Measurements from ENCODE around the gene COL6A2. TPM values are rescaled to one million over a fixed set of nuclear protein-coding genes. Genes with fewer than 3 reads are reported as not detected.

Gene COL6A2
- total and polyA plus RNA-seq, 2 of the 4 experiments (the other 2 are of a cell fraction): 208 to 1,065 TPM

DNA sequence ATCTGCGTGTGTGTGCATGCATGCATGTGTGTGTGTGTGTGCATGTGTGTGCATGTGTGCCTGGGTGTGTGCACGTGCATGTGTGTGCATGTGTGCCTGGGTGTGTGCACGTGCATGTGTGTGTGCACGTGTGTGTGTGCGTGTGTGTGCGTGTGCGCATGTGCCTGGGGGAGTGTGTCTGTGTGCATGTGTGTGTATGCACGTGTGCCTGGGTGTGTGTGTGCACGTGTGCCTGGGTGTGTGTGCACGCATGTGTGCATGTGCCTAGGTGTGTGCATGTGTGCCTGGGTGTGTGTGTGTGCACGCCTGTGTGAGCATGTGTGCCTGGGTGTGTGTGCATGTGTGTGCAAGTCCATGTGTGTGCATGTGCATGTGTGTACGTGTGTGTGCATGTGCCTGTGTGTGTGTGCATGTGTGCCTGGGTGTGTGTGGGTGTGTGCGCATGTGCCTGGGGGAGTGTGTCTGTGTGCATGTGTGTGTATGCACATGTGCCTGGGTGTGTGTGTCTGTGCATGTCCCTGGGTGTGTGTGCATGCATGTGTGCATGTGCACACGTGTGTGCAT is 29.3 kb upstream of the COL6A2 start:
- 49% methylated on average over 3 of the region's 14 CpGs; no CpG with 5 or more reads in 1 of the 2 experiments for WGBS, 2 experiments (ENCODE audit: extremely low coverage in 2 of 2, insufficient read length in 1 of 2)
- BruUV-seq (replicated peaks): no TSS peak
- peaks cover 3% of the 10 kb centered on the region for H3K9me3 ChIP-seq (ENCODE audit: control insufficient read depth, insufficient read depth, low read length)
- peaks cover 29% of the 10 kb centered on the region for H3K4me1 ChIP-seq (ENCODE audit: control insufficient read depth, insufficient read depth, low read length)
- H3K9ac ChIP-seq (ENCODE audit: low read depth, low read length): no peak overlapping the region
- peaks cover 0 to 18% of the 10 kb centered on the region in 2 experiments; a peak in 2 of 4 replicates for H3K79me1 ChIP-seq (ENCODE audit: low read depth in 1 of 2, low read length in 2 of 2)
- H4K20me1 ChIP-seq (ENCODE audit: insufficient read depth, low read length): no peaks in the 10 kb centered on the region
- H4K5ac ChIP-seq (ENCODE audit: low read depth, low read length): no peak overlapping the region
- DNase-seq: no peak
- no peak overlapping the region for H2AFZ ChIP-seq (replicated peaks; ENCODE audit: low read length, poor library complexity)
- CTCF ChIA-PET: no interaction called here
- no peak overlapping the region for H2BK120ac ChIP-seq (ENCODE audit: low read depth, low read length)
- H3K4me3 ChIP-seq (ENCODE audit: insufficient read depth, low read depth, low read length): no peak overlapping the region
- H3K36me3 ChIP-seq (ENCODE audit: control insufficient read depth, insufficient read depth, low read length): no peaks in the 10 kb centered on the region
- no peaks in the 10 kb centered on the region for H3K27me3 ChIP-seq (ENCODE audit: control insufficient read depth, insufficient read depth, low read length)
- no peak for TF ChIP-seq MAFK (IDR thresholded peaks at IDR 0.05; ENCODE audit: low read depth, low read length)
- no peak for TF ChIP-seq RFX5 (IDR thresholded peaks at IDR 0.05; ENCODE audit: low read depth, low read length)
- no peak overlapping the region for H4K8ac ChIP-seq (ENCODE audit: low read depth in 2 of 2, low read length in 2 of 2)
- H2BK15ac ChIP-seq (ENCODE audit: low read depth, low read length): no peak overlapping the region
- peaks cover 24% of the 10 kb centered on the region for H3K9me1 ChIP-seq (ENCODE audit: insufficient read depth, low read length)
- dilution Hi-C loops (cut with HindIII; ENCODE audit: low sequenced_read_pairs, unreplicated experiment) (no loop called here), in situ Hi-C loops (cut with MboI; ENCODE audit: low sequenced_read_pairs) (no loop called here), intact Hi-C loops (cut with micrococcal nuclease) (no loop called here)
- H3K4me2 ChIP-seq (ENCODE audit: low read depth, low read length): no peak overlapping the region
- POLR2A ChIA-PET (ENCODE audit: unreplicated experiment): no interaction called here
- no peak overlapping the region for H3K56ac ChIP-seq (ENCODE audit: extremely low read depth, insufficient read depth, low read length)
- H3K23ac ChIP-seq (ENCODE audit: low read depth, low read length): no peak overlapping the region
- no peak overlapping the region for H3K14ac ChIP-seq (replicated peaks; ENCODE audit: low read depth, low read length)
- no peak for ATAC-seq (ENCODE audit: low read depth)
- H3K27ac ChIP-seq (ENCODE audit: insufficient read depth, low read length): no peak overlapping the region
- no peak overlapping the region for H2BK5ac ChIP-seq (ENCODE audit: low read depth, low read length, poor library complexity, severe bottlenecking)
- H2BK20ac ChIP-seq (ENCODE audit: low read depth, low read length): no peak overlapping the region
- H3K18ac ChIP-seq (ENCODE audit: low read depth, low read length): no peak overlapping the region
- H4K91ac ChIP-seq (ENCODE audit: insufficient read depth, low read depth, low read length): no peak overlapping the region
- no peak overlapping the region for H2AK9ac ChIP-seq (replicated peaks; ENCODE audit: low read depth, low read length, poor library complexity)
- no peak overlapping the region for H3K4ac ChIP-seq (ENCODE audit: low read depth, low read length)
- H2AK5ac ChIP-seq (ENCODE audit: low read depth, low read length): 0 out of 2 replicates have a peak overlapping the region, but pooled peaks have one; percentile 99
